GM23248 (cell line): ENCODE measurements around the gene GCK.

Experiments used
- EZH2 ChIP-seq: fragments of 200-600 bp; sonication (generic); IDR thresholded peaks from 2 replicates; pipeline ENCODE4 v1.6.1; 2018; ENCODE audit warnings: antibody characterized with exemption, mild to moderate bottlenecking; ENCODE audit not compliant: insufficient read depth, poor library complexity, severe bottlenecking
- EZH2phosphoT487 ChIP-seq: fragments of 200-600 bp; sonication (generic); IDR thresholded peaks from 2 replicates; pipeline ENCODE4 v1.6.1; 2018; ENCODE audit warnings: antibody characterized with exemption, moderate library complexity, mild to moderate bottlenecking, low read depth; ENCODE audit not compliant: insufficient read depth

GRCh38 chr7:44098092-44099068 is 90.9 kb downstream of the GCK start:
- TF ChIP-seq EZH2 (no peak), EZH2phosphoT487 (no peak)
